GM12878 (cell line): ENCODE measurements around the gene RALGPS1. TPM values are rescaled to one million over a fixed set of nuclear protein-coding genes. Genes with fewer than 3 reads are reported as not detected.

ENCODE experiments used
- ATAC-seq: fragments of 200-7000 bp; cut with Tn5 transposase; 3 replicates; pipeline ENCODE4 v1.9.1; 2020; ENCODE audit warnings: mild to moderate bottlenecking, moderate library complexity
- BruUV-seq: library from RNA; stranded (reverse); fragments of 400-500 nt; replicated peaks from 2 replicates; lab custom pipeline; 2021; lab: Mats Ljungman, UMichigan
- CTCF ChIA-PET: fragments of 300-600 bp; sonication (Branson Sonifier 250); formaldehyde crosslinking; extraction: SDS; loops from one replicate; lab custom pipeline; 2021; ENCODE audit warnings: inconsistent platforms; lab: Yijun Ruan, JAX
- POLR2A ChIA-PET: fragments of 350-600 bp; formaldehyde crosslinking; extraction: SDS; loops from one replicate; lab custom pipeline; 2021; ENCODE audit warnings: inconsistent platforms; lab: Charles Lee
- RAD21 ChIA-PET: fragments of 300-600 bp; sonication (Branson Sonifier 250); formaldehyde crosslinking; loops from one replicate; lab custom pipeline; 2023; ENCODE audit warnings: antibody characterized with exemption; ENCODE audit not compliant: unreplicated experiment; lab: Charles Lee
- SMC1A ChIA-PET: fragments of 300-600 bp; sonication (Branson Sonifier 250); formaldehyde crosslinking; loops from one replicate; lab custom pipeline; 2023; ENCODE audit not compliant: unreplicated experiment, uncharacterized antibody; lab: Charles Lee
- DNase-seq: peaks from one replicate; pipeline ENCODE4 v3.0.0-alpha.2; 2011; ENCODE audit warnings: low read depth, low spot score
- FAIRE-seq: peaks from 3 replicates; lab custom pipeline; 2011; peaks lifted over from hg19 to GRCh38; lab: Jason Lieb, UNC
- H2AFZ ChIP-seq: 2 replicates; pipeline ENCODE4 v1.6.0; 2011; ENCODE audit warnings: low read depth, low read length, control low read depth; ENCODE audit not compliant: control insufficient read depth
- H3K27ac ChIP-seq: 2 replicates; pipeline ENCODE4 v1.5.1; 2011; ENCODE audit warnings: control low read depth; ENCODE audit not compliant: control insufficient read depth, insufficient read depth
- H3K27me3 ChIP-seq, 2 experiments: replicated peaks in 1 of 2; 2 replicates each; pipeline versions ENCODE4 v1.6.0 to v1.6.1; 2011; ENCODE audit warnings: low read length in 1 of 2; ENCODE audit not compliant: control insufficient read depth in 2 of 2, insufficient read depth in 2 of 2
- H3K36me3 ChIP-seq, 2 experiments: 2 replicates each; pipeline ENCODE4 v1.5.1; 2011; ENCODE audit warnings: low read length in 1 of 2; ENCODE audit not compliant: control insufficient read depth in 2 of 2, insufficient read depth in 2 of 2
- H3K4me1 ChIP-seq: 2 replicates; pipeline ENCODE4 v1.6.1; 2011; ENCODE audit warnings: mild to moderate bottlenecking, low read length, moderate library complexity, mixed read lengths; ENCODE audit not compliant: control insufficient read depth, insufficient read depth
- H3K4me2 ChIP-seq: 2 replicates; pipeline ENCODE4 v1.6.0; 2011; ENCODE audit warnings: control low read depth; ENCODE audit not compliant: control insufficient read depth, insufficient read depth
- H3K4me3 ChIP-seq: fragments of 200-600 bp; sonication (generic); 2 replicates; pipeline ENCODE4 v1.5.1; 2016
- H3K79me2 ChIP-seq: 2 replicates; pipeline ENCODE4 v1.6.0; 2011; ENCODE audit warnings: low read length; ENCODE audit not compliant: control insufficient read depth, insufficient read depth
- H3K9ac ChIP-seq: 2 replicates; pipeline ENCODE4 v1.8.0; 2011; ENCODE audit warnings: low read length, control low read depth, mixed read lengths; ENCODE audit not compliant: control insufficient read depth, insufficient read depth
- H3K9me3 ChIP-seq: replicated peaks from 3 replicates; pipeline ENCODE4 v1.5.1; 2011; ENCODE audit warnings: mild to moderate bottlenecking, low read length; ENCODE audit not compliant: control insufficient read depth, insufficient read depth
- H4K20me1 ChIP-seq: 2 replicates; pipeline ENCODE4 v1.6.0; 2011; ENCODE audit not compliant: control insufficient read depth, insufficient read depth
- CBFB ChIP-seq: IDR thresholded peaks from 2 replicates; pipeline ENCODE4 v1.6.1; 2016; ENCODE audit warnings: antibody characterized with exemption, low read depth
- CBX5 ChIP-seq: sonication (generic); IDR thresholded peaks from 2 replicates; pipeline ENCODE4 v1.6.1; 2016; ENCODE audit warnings: low read depth, moderate library complexity, mild to moderate bottlenecking, inconsistent platforms
- CHD2 ChIP-seq: IDR thresholded peaks from 2 replicates; pipeline ENCODE4 v1.6.1; 2011; ENCODE audit warnings: low read depth, low read length, improper control_type of control experiment, borderline replicate concordance
- CREB1 ChIP-seq: IDR thresholded peaks from 2 replicates; pipeline ENCODE4 v1.6.1; 2012; ENCODE audit warnings: low read depth, mild to moderate bottlenecking, inconsistent platforms
- ETV6 ChIP-seq, 2 experiments: fragments of 450-650 bp in 1 of 2; IDR thresholded peaks in 1 of 2; conservative IDR thresholded peaks in 1 of 2; 2 replicates each; pipeline ENCODE4 v1.6.1; 2014; ENCODE audit warnings: antibody characterized with exemption in 1 of 2, borderline replicate concordance in 1 of 2, low read depth in 1 of 2, mild to moderate bottlenecking in 1 of 2, moderate library complexity in 1 of 2
- MEF2B ChIP-seq: fragments of 450-650 bp; IDR thresholded peaks from 2 replicates; pipeline ENCODE4 v1.6.1; 2018; ENCODE audit warnings: mild to moderate bottlenecking, moderate library complexity; ENCODE audit not compliant: partially characterized antibody, poor library complexity, severe bottlenecking
- MTA2 ChIP-seq: fragments of 450-650 bp; IDR thresholded peaks from 2 replicates; pipeline ENCODE4 v1.6.1; 2016; ENCODE audit warnings: low read depth, mild to moderate bottlenecking, moderate library complexity
- NFIC ChIP-seq: IDR thresholded peaks from 2 replicates; pipeline ENCODE4 v1.6.1; 2012; ENCODE audit warnings: low read depth, mild to moderate bottlenecking, inconsistent platforms, low read length, moderate library complexity
- NR2F1 ChIP-seq: fragments of 450-650 bp; conservative IDR thresholded peaks from 2 replicates; pipeline ENCODE4 v1.6.1; 2017; ENCODE audit warnings: mild to moderate bottlenecking
- PBX3 ChIP-seq: IDR thresholded peaks from 2 replicates; pipeline ENCODE4 v1.6.1; 2011; ENCODE audit warnings: mild to moderate bottlenecking, low read depth, low read length, moderate library complexity; ENCODE audit not compliant: insufficient replicate concordance
- PRDM15 ChIP-seq: fragments of 450-650 bp; formaldehyde crosslinking; IDR thresholded peaks from 2 replicates; pipeline ENCODE4 v1.4.0; 2020; ENCODE audit warnings: mild to moderate bottlenecking, moderate library complexity
- RAD51 ChIP-seq: fragments of 450-650 bp; IDR thresholded peaks from 2 replicates; pipeline ENCODE4 v1.6.1; 2016; ENCODE audit warnings: moderate library complexity, mild to moderate bottlenecking, inconsistent platforms
- RUNX3 ChIP-seq: IDR thresholded peaks from 2 replicates; pipeline ENCODE4 v1.6.1; 2012; ENCODE audit warnings: low read length, inconsistent platforms
- SIN3A ChIP-seq: IDR thresholded peaks from 2 replicates; pipeline ENCODE4 v1.6.1; 2012; ENCODE audit warnings: low read depth, low read length, improper control_type of control experiment
- SP1 ChIP-seq: IDR thresholded peaks from one replicate; pipeline ENCODE4 v1.6.1; 2011; ENCODE audit warnings: low read depth, low read length
- SPI1 ChIP-seq: IDR thresholded peaks from 2 replicates; pipeline ENCODE4 v1.6.1; 2011; ENCODE audit warnings: low read depth, mild to moderate bottlenecking, low read length, moderate library complexity, borderline replicate concordance; ENCODE audit not compliant: insufficient read depth
- TBL1XR1 ChIP-seq: IDR thresholded peaks from 2 replicates; pipeline ENCODE4 v1.6.1; 2012; ENCODE audit warnings: low read depth, low read length, improper control_type of control experiment
- WGBS: methylation state at CpG from one replicate; pipeline ENCODE4 v1.1.6; 2016; ENCODE audit warnings: low lambda C conversion rate; ENCODE audit not compliant: insufficient replicate concordance, insufficient coverage; ENCODE audit errors: missing lambda C conversion rate; 5-methylcytosine and 5-hydroxymethylcytosine counted together
- in situ Hi-C: fragments of 300-500 bp; cut with MboI; formaldehyde crosslinking; loops from 9 replicates; pipeline ENCODE4 v1.14.3; 2018; ENCODE audit warnings: mixed read lengths
- intact Hi-C: fragments of 100-400 bp; cut with micrococcal nuclease; formaldehyde crosslinking; loops from one replicate; pipeline ENCODE4 v1.14.2; 2022; ENCODE audit not compliant: unreplicated experiment
- polyA plus RNA-seq, 11 experiments: library from polyadenylated mRNA; depleted of rRNA in 4 of 11; unstranded in 6 of 11; stranded (reverse) in 5 of 11; fragments of >200 nt; fragmentation: Nextera tagmentation in 4 of 11; fragmentation: Illumina TruSeq in 1 of 11; extraction: Ambion mirVana in 4 of 11; extraction: Trizol in 1 of 11; gene quantifications; 1 replicate in 1 of 11; 2 replicates in 10 of 11; pipeline versions ENCODE4 v1.2.1 to v1.2.3, GENCODE V29; 2011 to 2016; ENCODE audit warnings: inconsistent platforms in 2 of 11, missing spikeins in 2 of 11, low read depth in 1 of 11
- total RNA-seq, 4 experiments: library from RNA; depleted of rRNA in 3 of 4; stranded (reverse); fragments of >200 nt in 3 of 4; fragmentation: Illumina TruSeq in 1 of 4; extraction: Trizol in 1 of 4; gene quantifications; 2 replicates each; pipeline versions ENCODE4 v1.2.1 to v1.2.3, GENCODE V29; 2013 to 2021

The RALGPS1 gene
- total and polyA plus RNA-seq, 10 of the 15 experiments (the other 5 are each of a cell fraction or from before 2014, with no cell fraction given): 0.13 to 5.6 (median 2.7) TPM

DNA sequence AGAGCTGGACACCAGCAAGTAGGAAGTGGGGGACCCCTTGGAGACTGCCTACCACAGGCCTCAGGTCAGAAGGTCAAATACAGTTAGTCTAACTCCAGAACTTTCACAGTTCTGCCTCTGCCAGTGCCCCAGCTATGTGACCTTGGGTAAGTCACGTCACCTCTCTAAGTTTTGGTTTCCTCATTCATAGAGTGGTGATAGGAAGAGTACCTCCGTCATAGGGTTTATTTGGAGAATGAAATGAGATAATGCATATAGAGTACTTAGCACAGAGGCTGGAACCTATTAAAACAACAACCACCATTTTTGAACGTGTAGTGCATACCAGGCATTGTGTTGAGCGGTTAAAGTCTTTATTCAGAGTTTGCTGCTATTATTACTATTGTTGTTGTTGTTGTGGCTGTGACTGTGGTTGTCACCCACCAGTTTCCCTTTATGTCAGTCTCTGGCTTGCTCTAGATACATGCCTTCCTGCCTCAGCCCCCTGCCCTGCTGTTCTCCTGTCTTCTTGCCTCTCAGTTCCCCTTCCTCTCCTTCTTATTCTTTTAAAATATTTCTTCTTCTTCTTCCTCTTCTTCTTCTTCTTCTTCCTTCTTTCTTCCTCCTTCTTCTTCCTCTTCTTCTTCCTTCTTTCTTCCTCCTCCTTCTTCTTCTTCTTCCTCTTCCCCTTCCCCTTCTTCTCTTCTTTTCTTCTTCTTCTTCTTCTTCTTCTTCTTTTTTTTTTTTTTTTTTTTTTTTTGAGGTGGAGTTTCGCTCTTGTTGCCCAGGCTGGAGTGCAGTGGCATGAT lies 67.8 kb downstream of the RALGPS1 start:
- in situ Hi-C loops: no loop called here
- BruUV-seq: no TSS peak
- no peaks in the 10 kb centered on the region for H3K27me3 ChIP-seq
- peaks cover 2% of the 10 kb centered on the region; the same call in 1 of the 3 replicates for H3K9me3 ChIP-seq
- no peaks in the 10 kb centered on the region for H4K20me1 ChIP-seq
- H3K4me3 ChIP-seq: no peak overlapping the region
- intact Hi-C loops: no loop called here
- POLR2A ChIA-PET: interaction anchor here (0.6 kb wide), 2 partner anchors 115 to 179 kb away, joined by 3 to 5 read pairs; no protein-coding TSS in a partner anchor
- peaks cover 14% of the 10 kb centered on the region for H3K4me1 ChIP-seq
- RAD21 ChIA-PET: interaction anchor here (1.0 kb wide), 2 partner anchors 13 to 188 kb away, joined by 3 read pairs; no protein-coding TSS in a partner anchor
- H2AFZ ChIP-seq: no peak overlapping the region
- CTCF ChIA-PET: interaction anchor here (1.0 to 1.3 kb wide), 2 partner anchors 17 to 137 kb away, joined by 3 read pairs; no protein-coding TSS in a partner anchor
- H3K36me3 ChIP-seq: no peaks in the 10 kb centered on the region
- H3K9ac ChIP-seq: no peak overlapping the region
- ATAC-seq: no peak
- H3K27ac ChIP-seq: no peak overlapping the region
- SMC1A ChIA-PET: interaction anchor here (0.7 to 6.0 kb wide), 7 partner anchors 8 to 215 kb away, joined by 3 to 110 read pairs (median 4); no protein-coding TSS in a partner anchor
- DNase-seq: no peak
- H3K79me2 ChIP-seq: no peaks in the 10 kb centered on the region
- WGBS: 73% methylated on average over 4 of the region's 5 CpGs
- no peak for FAIRE-seq
- no peak overlapping the region for H3K4me2 ChIP-seq
- no peak for TF ChIP-seq RAD51
- no peak for TF ChIP-seq CBFB
- TF ChIP-seq CBX5: no peak
- TF ChIP-seq TBL1XR1: no peak
- TF ChIP-seq ETV6 (conservative IDR thresholded peaks at IDR 0.05 in 1 of 2, IDR thresholded peaks at IDR 0.05 in 1 of 2; ENCODE audit: borderline replicate concordance in 1 of 2, low read depth in 1 of 2): no peak
- no peak for TF ChIP-seq MTA2
- TF ChIP-seq NR2F1: peak; percentile 56; the same call in 1 of the 2 replicates
- peak; percentile 60; the same call in 1 of the 2 replicates for TF ChIP-seq SPI1
- peak; percentile 55 for TF ChIP-seq CREB1
- no peak for TF ChIP-seq SIN3A
- no peak for TF ChIP-seq PBX3
- TF ChIP-seq SP1: no peak
- peak; percentile 45 for TF ChIP-seq RUNX3
- TF ChIP-seq PRDM15: no peak
- TF ChIP-seq MEF2B: no peak
- no peak for TF ChIP-seq NFIC
- TF ChIP-seq CHD2: no peak
